BJ (cell line): ENCODE measurements around the gene EML6. TPM values are rescaled to one million over a fixed set of nuclear protein-coding genes. Genes with fewer than 3 reads are reported as not detected.
A peak's percentile ranks its signal among the peaks of the same experiment; 100 is the strongest.

Experiments used
- CTCF ChIA-PET: fragments of 350-600 bp; formaldehyde crosslinking; extraction: SDS; loops from one replicate; lab custom pipeline; 2021; ENCODE audit warnings: antibody characterized with exemption, inconsistent platforms; lab: Yijun Ruan, JAX
- POLR2A ChIA-PET: fragments of 300-600 bp; sonication (Branson Sonifier 250); formaldehyde crosslinking; extraction: SDS; loops from one replicate; lab custom pipeline; 2021; ENCODE audit warnings: antibody characterized with exemption; lab: Charles Lee
- DNase-seq: peaks from one replicate; pipeline ENCODE4 v3.0.0-alpha.2; 2011; ENCODE audit warnings: low read depth
- H3K27me3 ChIP-seq: 2 replicates; pipeline ENCODE4 v1.6.0; 2011; ENCODE audit warnings: low read length; ENCODE audit not compliant: control insufficient read depth, insufficient read depth
- H3K36me3 ChIP-seq: 2 replicates; pipeline ENCODE4 v1.5.1; 2011; ENCODE audit warnings: low read length; ENCODE audit not compliant: control insufficient read depth, insufficient read depth
- H3K4me3 ChIP-seq: 2 replicates; pipeline ENCODE4 v1.5.1; 2011; ENCODE audit warnings: low read depth, mild to moderate bottlenecking, control low read depth, low read length
- CTCF ChIP-seq: IDR thresholded peaks from 2 replicates; pipeline ENCODE4 v1.5.1; 2011; ENCODE audit warnings: low read depth, mild to moderate bottlenecking, control low read depth, inconsistent platforms, low read length, moderate library complexity; ENCODE audit not compliant: insufficient read depth
- polyA plus RNA-seq: library from polyadenylated mRNA; depleted of rRNA; stranded (reverse); fragments of >200 nt; gene quantifications from 2 replicates; pipeline ENCODE4 v1.2.3, GENCODE V29; 2011

The EML6 gene
- polyA plus RNA-seq, 1 experiment = 0.18 TPM

GRCh38 chr2:54904836-54905235, 181.4 kb downstream of the EML6 start:
- Histone ChIP-seq H3K27me3 (no peaks in the 10 kb centered on the region), H3K36me3 (no peaks in the 10 kb centered on the region), H3K4me3 (no peak overlapping the region)
- TF ChIP-seq CTCF = no peak
- no peak for DNase-seq
- ChIA-PET POLR2A (no interaction called here), CTCF (interaction anchor here (0.6 kb wide), 1 partner anchor 25 kb away, joined by 3 read pairs; no protein-coding TSS in a partner anchor)

- CTCF ChIA-PET = interaction anchor here (1.3 to 2.0 kb wide), 3 partner anchors 261 to 269 kb away, joined by 3 to 7 read pairs (median 4); no protein-coding TSS in a partner anchor
- DNase-seq = no peak
- POLR2A ChIA-PET = no interaction called here
- Histone ChIP-seq H3K4me3 (no peak overlapping the region), H3K27me3 (no peaks in the 10 kb centered on the region), H3K36me3 (no peaks in the 10 kb centered on the region)
- TF ChIP-seq CTCF = no peak
These were observed 183.3 kb downstream of the EML6 start for GRCh38 chr2:54906716-54907115.

- no peak for TF ChIP-seq CTCF
These were observed 184.2 kb downstream of the EML6 start for GRCh38 chr2:54907663-54908062.

GRCh38 chr2:54908591-54908990, 185.1 kb downstream of the EML6 start:
- ChIA-PET CTCF (interaction anchor here (0.9 to 1.4 kb wide), 4 partner anchors 101 to 267 kb away, joined by 3 to 4 read pairs (median 4); partner anchors contain the start of gene RTN4), POLR2A (interaction anchor here (0.6 kb wide), 1 partner anchor 137 kb away, joined by 4 read pairs; no protein-coding TSS in a partner anchor)

More at GRCh38 chr2:54907663-54908062, 184.2 kb downstream of the EML6 start:
- no peak for DNase-seq
- Histone ChIP-seq H3K36me3 (no peaks in the 10 kb centered on the region), H3K27me3 (no peaks in the 10 kb centered on the region), H3K4me3 (no peak overlapping the region)
- ChIA-PET POLR2A (no interaction called here), CTCF (interaction anchor here (0.6 to 2.0 kb wide), 7 partner anchors 102 to 268 kb away, joined by 3 to 7 read pairs (median 4); partner anchors contain the start of gene RTN4)

GRCh38 chr2:54909001-54909400, 185.5 kb downstream of the EML6 start:
- ChIA-PET POLR2A (no interaction called here), CTCF (interaction anchor here (1.4 kb wide), 1 partner anchor 266 kb away, joined by 4 read pairs; no protein-coding TSS in a partner anchor)
- H3K36me3 ChIP-seq = no peaks in the 10 kb centered on the region
- no peak overlapping the region for H3K4me3 ChIP-seq
- peak; percentile 21 for DNase-seq
- no peaks in the 10 kb centered on the region for H3K27me3 ChIP-seq
- no peak for TF ChIP-seq CTCF

More at GRCh38 chr2:54908591-54908990, 185.1 kb downstream of the EML6 start:
- no peak overlapping the region for H3K4me3 ChIP-seq
- H3K27me3 ChIP-seq = no peaks in the 10 kb centered on the region
- no peak for DNase-seq
- H3K36me3 ChIP-seq = no peaks in the 10 kb centered on the region
- no peak for TF ChIP-seq CTCF
